Esophagus squamous epithelium (tissue), 4 donors: ENCODE data around the gene DUS3L.

Experiments used
- CTCF ChIP-seq, 6 experiments: fragments of 450-650 bp in 4 of 6; fragments of 200-600 bp in 2 of 6; sonication (generic) in 2 of 6; IDR thresholded peaks; one replicate each; pipeline ENCODE4 v1.5.1; 2016 to 2019; ENCODE audit warnings: antibody characterized with exemption in 6 of 6, mild to moderate bottlenecking in 4 of 6, moderate library complexity in 4 of 6
- POLR2A ChIP-seq, 4 donors: fragments of 450-650 bp; IDR thresholded peaks; one replicate each; pipeline ENCODE4 v1.6.1; 2017; ENCODE audit warnings: antibody characterized with exemption in 4 of 4, mild to moderate bottlenecking in 4 of 4, moderate library complexity in 3 of 4

- no peak for TF ChIP-seq CTCF (IDR thresholded peaks at IDR 0.05)
- TF ChIP-seq POLR2A (IDR thresholded peaks at IDR 0.05) = no peak
Measured at GRCh38 chr19:5789886-5790558, 941 bp downstream of the DUS3L start.
